ENCODE data around the gene CPS1. TPM values are rescaled to one million over a fixed set of nuclear protein-coding genes. Genes with fewer than 3 reads are reported as not detected.

The CPS1 gene
- total and polyA plus RNA-seq, 2 of the 8 experiments (the other 6 are each of a cell fraction or from before 2014, with no cell fraction given), result 7.9 to 15.7 TPM

DNA sequence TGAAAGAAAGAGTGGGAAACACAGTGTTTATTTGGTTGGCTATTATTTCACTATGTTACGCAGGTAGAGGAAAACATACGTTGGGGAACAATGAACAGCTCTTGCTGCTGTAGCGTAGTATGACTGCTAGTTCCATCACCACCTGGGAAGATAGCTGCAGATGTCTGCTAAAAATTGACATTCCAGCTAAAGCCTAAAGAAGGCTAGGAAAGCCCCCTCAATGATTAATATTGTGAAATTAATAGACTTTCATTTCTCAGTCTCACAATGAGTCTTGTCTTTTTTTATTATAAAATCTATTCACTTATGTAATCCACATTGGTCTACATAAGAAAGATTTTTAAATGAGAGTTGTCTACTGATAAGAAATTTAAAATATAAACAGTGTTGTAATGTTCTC lies 165.7 kb downstream of the CPS1 start:
- DNase-seq (ENCODE audit: low read depth in 1 of 2, low spot score in 2 of 2) (no peak), FAIRE-seq (no peak)
- Histone ChIP-seq H3K9me3 (ENCODE audit: insufficient read depth in 2 of 2, low read depth in 1 of 2, low read length in 1 of 2) (no peaks in the 10 kb centered on the region), H3K27ac (ENCODE audit: low read depth, low read length) (no peak overlapping the region), H3K4me3 (ENCODE audit: extremely low read depth in 1 of 4, insufficient read depth in 2 of 4, low read depth in 3 of 4, low read length in 4 of 4) (no peak overlapping the region), H3K4me2 (ENCODE audit: insufficient read depth in 1 of 2, low read depth in 2 of 2, low read length in 2 of 2) (no peak overlapping the region), H4K91ac (replicated peaks; ENCODE audit: insufficient read length, low read length) (no peak overlapping the region), H2BK12ac (ENCODE audit: low read depth, low read length) (no peak overlapping the region), H3K23me2 (ENCODE audit: low read depth, low read length) (no peaks in the 10 kb centered on the region), H3K79me2 (ENCODE audit: control insufficient read depth in 1 of 2, insufficient read depth in 2 of 2, low read length in 2 of 2) (no peaks in the 10 kb centered on the region), H2BK5ac (ENCODE audit: low read depth, low read length) (no peak overlapping the region), H3K27me3 (replicated peaks in 1 of 4; ENCODE audit: control insufficient read depth in 3 of 4, extremely low read depth in 1 of 4, insufficient read depth in 3 of 4, low read length in 3 of 4) (no peaks in the 10 kb centered on the region), H2BK20ac (ENCODE audit: low read length) (no peak overlapping the region), H3K79me1 (ENCODE audit: low read depth, low read length) (no peaks in the 10 kb centered on the region), H3K4ac (replicated peaks; ENCODE audit: insufficient read length, low read depth, low read length) (no peak overlapping the region), H2BK120ac (replicated peaks; ENCODE audit: low read depth, low read length) (no peak overlapping the region), H3K36me3 (ENCODE audit: control insufficient read depth in 2 of 4, insufficient read depth in 4 of 4, low read length in 3 of 4) (no peaks in the 10 kb centered on the region), H3K4me1 (replicated peaks in 1 of 4; ENCODE audit: control insufficient read depth in 3 of 4, insufficient read depth in 4 of 4, low read length in 3 of 4) (peaks cover 0 to 6% (median 0%) of the 10 kb centered on the region in 4 experiments; a peak in 2 of 7 replicates), H2AFZ (ENCODE audit: low read length) (no peak overlapping the region), H2BK15ac (ENCODE audit: low read length) (no peak overlapping the region), H4K5ac (ENCODE audit: insufficient read length, low read depth, low read length) (no peak overlapping the region), H4K8ac (ENCODE audit: extremely low read depth, insufficient read depth, low read length) (no peak overlapping the region), H3K9ac (replicated peaks in 1 of 4; ENCODE audit: extremely low read depth in 1 of 4, low read depth in 3 of 4, low read length in 3 of 4) (no peak overlapping the region), H3K23ac (ENCODE audit: insufficient read length) (no peak overlapping the region), H3K56ac (replicated peaks; ENCODE audit: insufficient read length, low read depth, low read length) (no peak overlapping the region), H3K18ac (ENCODE audit: extremely low read depth, low read length) (no peak overlapping the region), H3K14ac (ENCODE audit: insufficient read length) (no peak overlapping the region), H2AK5ac (ENCODE audit: low read depth, low read length) (no peak overlapping the region), H4K20me1 (replicated peaks in 1 of 2; ENCODE audit: control insufficient read depth in 1 of 2, insufficient read depth in 2 of 2, low read length in 2 of 2) (no peaks in the 10 kb centered on the region)
- ChIA-PET CTCF (ENCODE audit: partially characterized antibody) (interaction anchor here (1.3 to 3.1 kb wide), 4 partner anchors 8 to 219 kb away, joined by 3 to 7 read pairs (median 4); no protein-coding TSS in a partner anchor), POLR2A (ENCODE audit: partially characterized antibody) (no interaction called here)
- WGBS, 2 experiments (ENCODE audit: extremely low coverage in 1 of 2, insufficient coverage in 1 of 2, insufficient read length in 1 of 2, insufficient replicate concordance in 2 of 2, low coverage in 1 of 2, low lambda C conversion rate in 2 of 2, missing lambda C conversion rate in 1 of 2), result 95% methylated on average over 3 of the region's 3 CpGs; no CpG with 5 or more reads in 1 of the 2 experiments
- TF ChIP-seq GTF2F1 (IDR thresholded peaks at IDR 0.05; ENCODE audit: borderline replicate concordance, low read depth, low read length), result no peak
- no peak for TF ChIP-seq RXRA (IDR thresholded peaks at IDR 0.05; ENCODE audit: insufficient read depth, low read depth, low read length)
- no peak for TF ChIP-seq SP2 (IDR thresholded peaks at IDR 0.05; ENCODE audit: low read length)
- TF ChIP-seq, protein P1, sequence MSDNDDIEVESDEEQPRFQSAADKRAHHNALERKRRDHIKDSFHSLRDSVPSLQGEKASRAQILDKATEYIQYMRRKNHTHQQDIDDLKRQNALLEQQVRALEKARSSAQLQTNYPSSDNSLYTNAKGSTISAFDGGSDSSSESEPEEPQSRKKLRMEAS (IDR thresholded peaks at IDR 0.05), result no peak
- TF ChIP-seq SIN3A (conservative IDR thresholded peaks at IDR 0.05 in 1 of 2, IDR thresholded peaks at IDR 0.05 in 1 of 2; ENCODE audit: low read depth in 1 of 2, low read length in 2 of 2), result no peak
- TF ChIP-seq, protein P2, sequence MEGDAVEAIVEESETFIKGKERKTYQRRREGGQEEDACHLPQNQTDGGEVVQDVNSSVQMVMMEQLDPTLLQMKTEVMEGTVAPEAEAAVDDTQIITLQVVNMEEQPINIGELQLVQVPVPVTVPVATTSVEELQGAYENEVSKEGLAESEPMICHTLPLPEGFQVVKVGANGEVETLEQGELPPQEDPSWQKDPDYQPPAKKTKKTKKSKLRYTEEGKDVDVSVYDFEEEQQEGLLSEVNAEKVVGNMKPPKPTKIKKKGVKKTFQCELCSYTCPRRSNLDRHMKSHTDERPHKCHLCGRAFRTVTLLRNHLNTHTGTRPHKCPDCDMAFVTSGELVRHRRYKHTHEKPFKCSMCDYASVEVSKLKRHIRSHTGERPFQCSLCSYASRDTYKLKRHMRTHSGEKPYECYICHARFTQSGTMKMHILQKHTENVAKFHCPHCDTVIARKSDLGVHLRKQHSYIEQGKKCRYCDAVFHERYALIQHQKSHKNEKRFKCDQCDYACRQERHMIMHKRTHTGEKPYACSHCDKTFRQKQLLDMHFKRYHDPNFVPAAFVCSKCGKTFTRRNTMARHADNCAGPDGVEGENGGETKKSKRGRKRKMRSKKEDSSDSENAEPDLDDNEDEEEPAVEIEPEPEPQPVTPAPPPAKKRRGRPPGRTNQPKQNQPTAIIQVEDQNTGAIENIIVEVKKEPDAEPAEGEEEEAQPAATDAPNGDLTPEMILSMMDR (IDR thresholded peaks at IDR 0.05; ENCODE audit: control extremely low read depth in 1 of 3, insufficient read depth in 1 of 3, low read depth in 1 of 3, low read length in 3 of 3), result no peak
- no peak for TF ChIP-seq MAFK (IDR thresholded peaks at IDR 0.05; ENCODE audit: low read depth, low read length)
- no peak for TF ChIP-seq CTBP2 (IDR thresholded peaks at IDR 0.05; ENCODE audit: borderline replicate concordance, insufficient read depth, insufficient read length, low read length)
- no peak for TF ChIP-seq NANOG (IDR thresholded peaks at IDR 0.05; ENCODE audit: insufficient read depth, low read depth, low read length, poor library complexity, severe bottlenecking)
- TF ChIP-seq PHF8 (conservative IDR thresholded peaks at IDR 0.05; ENCODE audit: low read depth, low read length), result no peak
- no peak for TF ChIP-seq HDAC6 (IDR thresholded peaks at IDR 0.05; ENCODE audit: low read depth, low read length)
